ENCODE results near the gene SIX3.
A peak's percentile ranks its signal among the peaks of the same experiment; 100 is the strongest.

The SIX3 gene

GRCh38 chr2:44941551-44942234 lies at the start of gene SIX3:
Gene SIX3 (plus strand): TSS chr2:44941702. CDS start chr2:44942105, 403 bp downstream.
- intact Hi-C loops (cut with DNase I): no loop called here
- peak in 3 of 10 donors; percentile 17 to 77 (median 41) for DNase-seq

DNA sequence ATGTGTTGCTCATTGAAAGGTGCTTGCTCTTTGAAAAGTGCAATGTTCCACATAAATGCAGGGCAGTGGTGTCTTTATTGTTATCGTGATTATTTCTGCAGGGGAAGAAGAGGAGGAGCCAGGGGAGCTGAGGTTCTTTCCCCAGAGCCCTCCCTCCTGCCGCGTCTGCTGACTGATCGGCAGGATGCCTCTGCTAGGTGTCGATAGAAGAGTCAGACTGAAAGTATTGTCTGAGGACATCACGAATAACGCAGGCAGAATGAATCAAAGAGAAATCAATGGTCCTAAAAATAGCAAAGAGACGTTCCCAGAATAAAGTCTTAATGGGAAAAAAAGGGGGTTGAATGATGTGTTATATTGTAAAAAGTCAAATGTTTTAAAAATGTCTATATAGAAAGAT lies 47.4 kb upstream of the SIX3 start:
- intact Hi-C loops (cut with DNase I): no loop called here
- no peak for DNase-seq

DNA sequence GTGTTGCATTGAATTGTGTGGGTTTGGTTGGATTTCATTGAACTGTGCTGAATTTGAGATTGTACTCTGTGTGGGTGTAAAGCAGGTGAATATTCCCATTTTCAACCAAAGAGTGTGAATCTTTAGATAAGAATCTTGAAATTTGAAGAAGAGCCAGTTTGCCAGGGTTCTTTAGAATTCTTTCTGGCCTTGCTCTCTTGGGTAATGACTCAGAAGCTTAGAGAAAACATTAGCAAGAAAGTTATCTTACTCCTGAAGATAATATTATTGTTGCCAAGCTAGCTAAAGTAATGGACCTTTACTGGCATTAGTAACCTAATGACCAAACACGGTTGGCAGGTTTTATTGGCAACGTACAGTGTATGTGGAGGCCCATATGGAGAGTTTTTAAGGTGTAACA lies 46.4 kb upstream of the SIX3 start:
- DNase-seq: no peak
- intact Hi-C loops (cut with DNase I): no loop called here

DNA sequence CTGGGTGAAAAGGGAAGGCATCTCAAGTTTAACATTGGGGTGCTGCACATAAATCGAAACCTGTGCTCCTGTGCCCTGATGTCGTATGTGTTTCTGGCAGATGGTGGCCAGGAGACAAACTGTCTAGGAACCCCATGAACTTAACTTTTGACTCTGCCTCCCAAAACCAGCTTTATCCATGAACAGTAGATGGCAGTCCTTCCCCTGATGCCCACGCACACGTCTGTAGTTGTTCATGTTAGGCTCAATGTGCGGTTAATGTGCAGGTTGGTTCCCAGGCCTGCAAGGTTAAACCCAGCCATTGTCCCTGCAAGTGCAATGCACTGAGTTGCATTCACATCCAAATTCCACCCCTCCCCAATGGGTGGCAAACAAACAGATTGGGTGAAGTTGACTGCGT lies 44.1 kb upstream of the SIX3 start:
- no peak for DNase-seq
- intact Hi-C loops (cut with DNase I): no loop called here

- intact Hi-C loops (cut with DNase I): no loop called here
- no peak for DNase-seq
Measured at GRCh38 chr2:44902217-44903137, 39.0 kb upstream of the SIX3 start.

DNA sequence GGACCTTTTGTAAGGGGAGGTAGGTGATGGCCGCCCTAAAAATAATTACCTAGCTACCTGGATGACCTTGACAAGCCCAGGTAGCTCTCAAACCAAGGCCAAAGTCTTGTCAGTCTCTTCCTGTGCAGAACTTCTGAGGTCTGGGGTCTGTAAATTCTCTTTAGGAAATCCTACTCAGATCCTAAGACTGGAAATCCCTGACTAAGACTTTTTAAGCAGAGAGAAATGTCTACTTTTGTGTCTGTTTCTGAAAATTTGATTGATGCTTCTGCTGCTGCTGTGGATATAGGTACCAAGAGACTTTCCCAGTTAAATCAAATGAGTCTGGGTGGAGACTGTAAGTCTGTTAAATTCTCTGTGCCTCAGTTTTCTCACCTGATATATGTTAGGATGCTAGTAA lies 36.9 kb upstream of the SIX3 start:
- no peak for DNase-seq

DNA sequence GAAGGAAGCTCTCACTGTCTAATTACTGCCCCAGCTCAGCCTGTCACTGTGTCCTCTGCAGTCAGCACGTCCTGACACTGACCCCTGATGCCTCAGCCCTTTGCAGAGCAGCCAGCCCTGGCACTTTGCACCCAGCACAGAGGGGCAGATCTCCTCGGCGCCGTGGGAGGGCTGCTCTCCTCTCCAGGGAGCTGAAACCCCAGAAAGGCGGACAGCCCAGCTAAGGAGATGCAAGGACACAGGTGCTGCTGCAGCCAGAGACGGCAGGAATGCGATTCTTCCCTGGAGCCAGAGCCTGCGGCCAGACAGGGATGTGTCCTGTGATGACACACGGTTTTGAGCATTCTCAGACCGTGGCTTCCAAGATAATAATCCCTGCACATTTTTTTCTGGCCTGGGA lies 34.5 kb upstream of the SIX3 start:
- intact Hi-C loops (cut with DNase I): no loop called here
- no peak for DNase-seq

More for the DNA sequence above, 36.9 kb upstream of the SIX3 start:
- intact Hi-C loops (cut with DNase I): no loop called here

DNA sequence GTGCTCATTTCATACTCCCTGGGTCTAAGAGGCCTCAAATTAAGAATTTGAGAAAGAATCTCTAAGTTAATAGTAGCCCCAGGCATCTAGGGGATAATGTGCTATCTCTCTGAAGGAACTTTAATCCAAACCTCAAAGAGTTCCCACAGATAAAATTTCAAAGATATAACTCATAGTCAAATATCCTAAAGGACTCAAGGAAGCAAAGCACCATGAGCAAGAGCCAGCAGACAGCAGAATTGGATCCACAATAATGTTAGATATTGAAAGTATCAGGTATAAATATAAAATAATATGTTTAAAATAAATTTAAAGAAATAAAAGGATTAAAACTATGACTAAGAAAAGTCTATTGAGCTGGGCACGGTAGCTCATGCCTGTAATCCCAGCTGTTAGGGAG lies 31.7 kb upstream of the SIX3 start:
- no peak for DNase-seq
- intact Hi-C loops (cut with DNase I): no loop called here

GRCh38 chr2:44912660-44913059 lies 28.8 kb upstream of the SIX3 start:
- no peak for DNase-seq
- intact Hi-C loops (cut with DNase I): no loop called here

GRCh38 chr2:44916291-44916690 lies 25.2 kb upstream of the SIX3 start:
- no peak for DNase-seq
- intact Hi-C loops (cut with DNase I): no loop called here

DNA sequence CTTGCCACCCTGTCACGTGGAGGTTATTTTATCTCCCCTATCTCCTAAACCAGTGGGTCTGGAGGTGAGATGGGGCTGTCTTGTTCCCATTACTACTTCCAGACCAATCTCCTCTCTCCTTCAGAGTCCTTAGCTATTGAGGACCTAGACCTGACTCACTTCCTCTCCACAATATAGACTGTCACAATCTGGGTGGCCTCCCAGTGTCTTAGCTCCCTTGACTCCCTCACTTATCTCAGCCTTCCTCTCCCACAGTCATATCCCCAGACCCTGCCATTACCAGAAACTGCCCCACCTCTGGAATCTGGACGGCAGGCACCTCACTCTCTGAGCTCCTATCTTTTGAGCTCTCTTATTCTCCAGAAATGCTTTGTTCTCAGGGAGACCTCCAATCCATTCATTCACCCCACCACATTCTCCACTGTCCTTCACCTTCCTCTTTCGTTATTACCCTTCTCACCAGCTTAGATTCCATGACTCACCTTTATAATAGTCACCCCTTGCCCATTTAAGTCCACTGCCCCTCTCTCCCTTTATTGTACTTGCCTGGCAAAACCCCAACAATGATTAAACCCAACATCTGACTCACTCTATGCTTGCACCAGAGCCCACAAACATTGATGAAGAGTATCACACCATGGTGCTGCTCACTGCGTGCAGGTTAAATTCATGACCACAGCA lies 23.3 kb upstream of the SIX3 start:
- intact Hi-C loops (cut with DNase I): no loop called here
- DNase-seq: no peak

GRCh38 chr2:44920751-44921150 lies 20.8 kb upstream of the SIX3 start:
- DNase-seq: no peak
- intact Hi-C loops (cut with DNase I): no loop called here

- intact Hi-C loops (cut with DNase I): no loop called here
Measured at GRCh38 chr2:44922776-44923175, 18.7 kb upstream of the SIX3 start.

GRCh38 chr2:44925561-44926136 lies 15.9 kb upstream of the SIX3 start:
- intact Hi-C loops (cut with DNase I): no loop called here
- DNase-seq: no peak

More at GRCh38 chr2:44922776-44923175, 18.7 kb upstream of the SIX3 start:
- DNase-seq: no peak

GRCh38 chr2:44926957-44927356 lies 14.5 kb upstream of the SIX3 start:
- DNase-seq: no peak
- intact Hi-C loops (cut with DNase I): no loop called here

- intact Hi-C loops (cut with DNase I): no loop called here
- DNase-seq: peak in 1 of 10 donors; percentile 72
Measured at GRCh38 chr2:44927985-44928482, 13.5 kb upstream of the SIX3 start.

DNA sequence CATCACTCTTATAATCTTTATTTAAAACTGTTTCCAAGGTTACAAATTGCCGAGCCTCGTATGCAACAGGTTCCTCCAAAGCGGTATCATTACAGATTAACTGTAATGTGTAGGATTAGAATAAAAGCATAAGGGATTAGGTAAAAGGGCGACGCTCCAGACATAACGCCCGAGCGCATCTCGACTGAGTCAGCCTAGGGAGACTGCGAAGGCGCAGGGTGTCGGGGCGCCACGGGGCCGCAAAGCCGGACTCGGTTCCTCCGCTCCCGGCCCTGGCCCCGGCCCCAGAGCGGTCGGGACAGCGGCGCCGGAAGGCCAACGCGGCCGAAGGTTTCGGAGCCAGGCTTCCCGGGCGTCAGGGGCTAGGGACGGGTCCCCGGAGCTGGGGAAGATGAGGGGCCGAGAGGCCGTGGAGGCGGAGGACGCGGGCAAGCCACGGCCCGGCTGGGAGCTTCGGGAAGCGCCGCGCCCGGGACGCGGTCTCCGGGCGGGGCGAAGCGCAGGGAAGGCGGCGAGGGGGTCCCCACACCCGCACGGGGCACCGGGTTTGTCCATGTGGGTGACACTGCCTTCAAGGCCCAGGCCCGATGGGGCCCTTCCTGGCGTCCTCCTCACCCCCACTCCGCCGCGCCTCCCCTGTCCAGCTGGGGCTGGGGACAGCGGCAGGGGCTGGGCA lies 12.9 kb upstream of the SIX3 start:
- peak in 1 of 10 donors; percentile 53 for DNase-seq
- intact Hi-C loops (cut with DNase I): no loop called here

- DNase-seq: no peak
- intact Hi-C loops (cut with DNase I): no loop called here
Measured at GRCh38 chr2:44929159-44929734, 12.3 kb upstream of the SIX3 start.

DNA sequence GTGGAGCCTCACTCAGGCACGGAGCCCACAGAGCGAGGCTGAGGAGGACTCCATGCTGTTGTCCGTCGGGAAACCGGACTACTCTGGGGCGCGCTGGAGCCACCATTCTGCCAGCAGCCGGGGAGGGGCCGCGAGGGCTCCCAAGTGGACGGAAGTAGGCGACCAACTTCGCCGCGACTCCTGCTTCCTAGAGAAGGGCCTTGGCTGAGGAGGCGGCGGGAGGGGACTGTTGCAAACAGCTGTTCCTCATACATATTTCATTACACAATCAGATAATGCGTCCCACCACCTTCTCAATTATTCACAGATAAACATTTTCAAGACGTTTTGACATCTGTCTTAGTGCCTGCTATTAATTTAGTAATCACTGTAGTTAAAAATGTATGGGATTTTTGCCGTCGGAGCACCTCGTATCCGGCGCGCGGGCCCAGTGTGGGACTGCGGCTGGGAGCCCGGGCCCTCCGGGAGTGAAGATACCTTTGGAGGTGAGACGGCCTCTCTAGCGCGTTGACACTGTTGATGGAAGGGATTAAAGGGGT lies 11.7 kb upstream of the SIX3 start:
- no peak for DNase-seq
- intact Hi-C loops (cut with DNase I): no loop called here

All from posterior cingulate gyrus (tissue), 11 donors.